ENCODE data around the gene BACH1.
"Not testable (repeated sequence)": the region's sequence is repeated elsewhere in the genome, so short reads cannot be mapped to it uniquely, and the experiment has no call there.

The BACH1 gene

DNA sequence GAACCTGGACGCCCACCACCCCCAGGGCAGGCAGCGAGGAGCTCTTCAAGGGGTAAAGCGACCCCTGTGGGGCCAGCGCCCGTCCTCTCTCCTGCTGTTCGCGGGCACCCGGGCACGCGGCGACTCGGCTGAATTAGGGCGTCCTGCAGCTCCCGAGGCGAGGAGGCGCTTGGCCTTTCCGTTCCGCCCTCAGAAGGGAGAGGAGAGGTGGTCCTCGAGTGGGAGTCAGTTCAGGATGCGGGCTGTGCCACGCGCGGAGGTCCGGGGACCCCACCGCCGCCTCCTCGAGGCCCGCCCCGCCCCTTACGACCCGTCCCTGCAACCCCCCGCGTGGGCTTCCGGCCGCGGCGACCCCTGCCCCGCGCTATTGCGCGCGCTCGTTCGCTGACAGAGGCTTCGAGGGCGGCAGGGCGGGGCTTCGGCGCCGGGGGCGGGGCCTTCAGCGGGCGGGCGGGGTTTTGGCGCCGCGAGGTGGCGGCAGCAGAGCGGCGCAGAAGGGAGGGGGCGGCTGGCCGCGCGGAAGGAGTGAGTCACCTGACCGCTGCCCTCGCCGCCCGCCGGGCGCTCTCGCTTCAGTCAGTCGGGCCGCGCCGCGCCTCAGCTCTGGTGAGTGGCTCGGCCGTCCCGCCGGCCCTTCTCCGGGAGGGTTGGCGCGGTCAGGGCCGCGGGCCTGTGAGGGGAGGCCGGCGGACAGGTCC, at the start of gene BACH1:
TSS of gene BACH1 (plus strand) at position 575 of the 698 bp plus-strand sequence. CDS start 22,359 bp downstream, outside the sequence.
- DNase-seq: peak; percentile 91

DNA sequence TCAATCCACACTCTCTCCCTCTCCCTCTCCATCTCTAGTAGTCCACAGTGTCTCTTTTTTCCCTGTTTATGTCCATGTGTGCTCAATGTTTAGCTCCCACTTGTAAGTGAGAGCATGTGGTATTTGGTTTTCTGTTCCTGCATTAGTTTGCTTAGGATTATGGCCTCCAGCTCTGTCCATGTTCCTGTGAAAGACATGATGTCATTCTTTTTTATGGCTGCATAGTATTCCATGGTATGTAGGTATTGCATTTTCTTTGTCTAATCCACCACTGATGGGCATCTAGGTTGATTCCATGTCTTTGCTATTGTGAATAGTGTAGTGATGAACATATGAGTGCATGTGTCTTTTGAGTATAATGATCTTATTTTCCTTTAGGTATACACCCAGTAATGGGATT, 49.4 kb upstream of the BACH1 start:
- not testable (repeated sequence) for DNase-seq

DNA sequence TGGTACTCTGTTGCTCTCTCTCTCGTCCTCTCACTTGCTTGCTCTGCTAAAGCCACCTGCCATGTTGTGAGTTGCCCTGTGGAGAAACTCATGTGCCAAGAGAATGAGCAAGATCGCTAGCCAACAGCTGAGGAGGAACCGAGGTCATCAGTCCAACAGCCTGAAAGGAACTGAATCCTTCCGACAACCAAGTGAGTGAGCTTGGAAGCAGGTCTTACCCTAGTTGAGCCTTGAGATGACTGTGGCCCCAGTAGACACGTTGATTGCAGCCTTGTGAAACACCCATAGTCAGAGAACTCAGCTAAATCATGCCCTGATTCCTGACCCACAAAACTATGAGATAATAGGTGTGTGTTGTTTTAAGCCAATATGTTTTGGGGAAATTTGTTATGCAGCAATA, 48.1 kb upstream of the BACH1 start:
- DNase-seq: no peak

- not testable (repeated sequence) for DNase-seq
Measured at GRCh38 chr21:29253861-29254260, 44.9 kb upstream of the BACH1 start.

DNA sequence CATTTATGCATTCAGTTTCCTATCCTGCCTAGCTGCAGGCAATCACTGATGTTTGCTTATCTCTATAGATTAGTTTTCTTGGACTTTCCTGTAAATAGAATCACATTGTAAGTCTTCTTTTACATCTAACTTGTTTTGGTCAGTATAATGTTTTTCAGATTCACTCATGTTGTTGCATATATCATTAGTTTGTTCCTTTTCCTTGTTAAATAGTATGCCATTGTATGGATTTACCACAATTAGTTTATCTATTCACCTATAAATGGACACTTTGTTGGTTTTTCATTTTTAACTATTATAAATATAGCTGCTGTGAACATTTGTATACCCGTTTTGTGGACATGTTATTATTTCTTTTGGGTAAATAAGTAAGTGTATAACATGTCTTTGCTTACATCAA, 44.2 kb upstream of the BACH1 start:
- DNase-seq: no peak

- DNase-seq: no peak
Measured at GRCh38 chr21:29256126-29256910, 42.4 kb upstream of the BACH1 start.

GRCh38 chr21:29257701-29258100, 41.0 kb upstream of the BACH1 start:
- DNase-seq: no peak

DNA sequence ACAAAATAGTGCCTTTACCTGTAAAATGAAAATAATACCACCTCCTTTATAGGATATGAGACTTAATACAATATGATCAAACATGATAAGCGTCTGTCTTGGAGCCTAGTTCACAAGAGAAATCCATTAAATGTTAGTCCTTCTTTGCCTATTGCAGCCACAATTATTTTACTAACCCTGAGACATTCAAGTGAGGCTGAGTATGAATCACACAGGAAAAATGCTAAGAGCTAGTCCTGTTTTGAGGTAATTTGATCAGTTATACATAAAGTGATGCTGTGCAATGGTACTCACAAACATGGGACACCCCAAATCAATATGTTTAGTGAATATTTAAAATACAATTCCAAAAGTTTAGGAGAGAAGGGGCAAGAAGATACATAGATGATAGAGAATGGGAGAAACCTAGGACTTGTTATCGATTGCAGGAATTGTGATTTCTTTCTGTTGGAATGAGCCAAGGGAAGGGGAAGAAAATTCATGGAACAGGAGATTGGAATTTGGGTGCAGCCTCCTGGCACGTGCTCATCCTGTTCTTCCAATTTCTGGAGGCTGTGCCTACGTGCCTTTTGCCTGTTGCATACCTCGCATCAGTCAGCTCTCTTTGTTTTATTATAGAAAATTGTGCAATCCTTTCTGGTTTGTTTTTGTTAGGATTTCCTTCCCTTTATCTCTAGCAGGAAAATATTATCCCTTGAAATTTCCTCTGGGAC, 39.9 kb upstream of the BACH1 start:
- no peak for DNase-seq

DNA sequence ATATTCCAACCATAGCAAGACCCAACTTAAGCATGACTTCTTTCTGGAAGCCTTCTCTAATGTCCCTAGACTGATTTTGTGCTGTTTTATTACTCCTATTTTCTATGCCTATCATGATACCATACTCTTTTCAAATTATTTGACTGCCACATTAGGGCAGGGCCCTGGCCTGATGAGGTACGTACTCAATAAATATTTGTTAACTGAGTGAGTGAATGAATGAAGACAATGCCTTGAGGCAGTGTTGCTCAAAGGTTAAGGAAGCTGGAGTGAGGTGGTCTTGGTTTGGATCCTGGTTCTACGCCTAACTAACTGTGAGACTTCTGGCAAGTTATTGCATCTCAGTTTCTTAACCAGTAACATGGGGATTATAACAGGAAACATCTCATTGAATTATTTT, 38.3 kb upstream of the BACH1 start:
- no peak for DNase-seq

DNA sequence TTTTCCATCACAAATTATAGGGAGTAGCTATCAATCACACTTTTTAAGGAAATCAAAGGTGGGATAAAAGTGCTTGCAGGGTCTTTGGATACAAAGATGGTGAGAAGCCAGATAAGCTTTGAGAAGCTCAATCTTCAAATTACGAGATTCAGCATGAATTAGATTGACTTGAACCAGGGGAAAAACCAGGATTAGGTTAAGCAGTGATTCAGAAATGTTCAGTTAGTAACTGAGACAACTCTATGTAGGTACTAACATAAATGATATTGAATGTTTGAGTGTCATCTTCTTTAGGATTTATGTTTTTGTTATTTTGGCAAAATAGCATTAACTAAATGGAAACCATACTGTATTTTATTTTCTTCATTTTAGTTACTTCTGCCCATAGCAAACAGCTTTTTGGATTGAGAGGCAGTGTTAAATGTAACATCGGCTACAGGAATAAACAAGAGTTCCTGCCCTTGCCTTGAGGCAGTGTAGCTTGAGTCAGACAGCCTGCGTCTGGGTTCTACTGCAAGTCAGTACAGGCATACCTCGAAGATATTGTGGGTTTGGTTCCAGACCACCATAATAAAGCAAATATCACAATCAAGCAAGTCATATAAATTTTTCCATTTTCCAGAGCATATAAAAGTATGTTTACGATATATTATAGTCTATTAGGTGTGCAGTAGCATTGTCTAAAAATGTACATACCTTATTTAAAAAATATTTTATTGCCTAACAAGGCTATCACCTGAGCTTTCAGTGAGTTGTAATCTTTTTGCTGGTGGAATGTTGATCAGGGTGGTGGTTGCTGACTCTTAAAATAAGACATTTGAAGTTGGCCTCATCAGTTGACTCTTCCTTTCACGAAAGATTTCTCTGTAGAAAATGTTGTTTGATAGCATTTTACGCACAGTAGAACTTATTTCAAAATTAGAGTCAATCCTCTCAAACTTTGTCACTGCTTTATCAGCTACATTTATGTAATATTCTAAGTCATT, 36.9 kb upstream of the BACH1 start:
- no peak for DNase-seq

DNA sequence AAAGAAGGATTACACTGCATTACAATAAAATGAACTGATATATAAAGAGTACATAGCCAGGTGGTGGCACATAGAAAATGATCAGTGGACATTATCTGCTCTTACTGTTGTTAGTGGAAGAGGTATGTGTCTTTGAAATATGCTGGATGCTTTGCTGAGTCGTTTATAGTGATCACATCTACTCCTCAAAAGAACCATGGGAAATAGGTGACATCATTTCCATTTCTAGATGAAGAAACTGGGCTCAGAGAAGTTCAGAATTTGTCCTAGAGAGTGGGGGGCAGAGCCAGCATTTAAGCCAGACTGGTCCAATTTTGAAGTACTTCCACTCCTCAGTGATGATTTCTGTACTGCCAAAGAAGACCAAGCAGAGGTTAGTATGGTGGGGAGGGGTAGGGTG, 34.0 kb upstream of the BACH1 start:
- DNase-seq: no peak

DNA sequence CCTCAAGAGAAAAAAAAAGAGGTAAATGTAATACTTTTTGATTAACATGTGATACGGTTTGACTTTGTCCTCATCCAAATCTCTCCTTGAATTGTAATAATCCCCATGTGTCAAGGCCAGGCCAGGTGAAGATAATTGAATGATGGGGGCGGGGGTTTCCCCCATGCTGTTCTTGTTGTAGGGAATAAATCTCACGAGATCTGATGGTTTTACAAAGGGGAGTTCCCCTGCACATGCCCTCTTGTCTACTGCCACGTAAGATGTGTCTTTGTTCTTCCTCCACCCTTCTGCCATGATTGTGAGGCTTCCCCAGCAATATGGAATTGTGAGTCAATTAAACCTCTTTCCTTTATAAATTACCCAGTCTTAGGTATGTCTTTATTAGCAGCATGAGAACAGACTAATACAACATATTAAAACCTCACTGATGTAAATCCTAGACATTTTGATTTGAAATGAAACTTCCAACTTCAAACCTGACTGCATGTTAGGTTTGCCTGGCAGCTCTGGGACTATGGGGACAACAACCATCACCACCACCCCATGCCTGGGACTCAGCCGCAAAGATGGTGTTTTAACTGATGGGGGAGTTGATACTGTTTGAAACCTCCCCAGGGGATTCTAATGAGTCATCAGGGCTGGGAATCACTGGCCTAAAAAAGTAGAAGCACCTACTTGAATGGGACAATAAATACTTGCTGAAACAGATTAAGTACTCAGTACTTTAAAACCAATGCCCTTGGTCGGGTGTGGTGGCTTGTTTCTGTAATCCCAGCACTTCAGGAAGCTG, 32.8 kb upstream of the BACH1 start:
- DNase-seq: peak; percentile 59

GRCh38 chr21:29267666-29268065, 31.1 kb upstream of the BACH1 start:
- no peak for DNase-seq

DNA sequence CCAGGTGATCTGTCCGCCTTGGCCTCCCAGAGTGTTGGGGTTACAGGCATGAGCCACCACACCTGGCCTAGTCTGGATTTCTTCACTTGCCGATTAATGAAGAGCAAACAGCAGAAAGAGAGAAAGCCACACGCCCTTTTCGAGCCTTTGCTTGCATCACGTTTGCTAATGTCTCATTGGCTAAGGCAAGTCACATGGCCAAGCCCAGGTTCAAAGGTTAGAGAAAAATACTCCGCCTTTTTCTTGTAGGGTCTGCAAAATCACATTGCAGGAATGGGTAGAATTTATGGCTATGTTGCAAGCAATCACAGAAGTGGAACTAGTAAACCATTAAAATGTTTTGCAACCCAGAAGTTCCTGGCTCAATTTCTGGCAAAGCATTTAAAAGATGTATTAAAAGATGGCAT, 26.8 kb upstream of the BACH1 start:
- no peak for DNase-seq

DNA sequence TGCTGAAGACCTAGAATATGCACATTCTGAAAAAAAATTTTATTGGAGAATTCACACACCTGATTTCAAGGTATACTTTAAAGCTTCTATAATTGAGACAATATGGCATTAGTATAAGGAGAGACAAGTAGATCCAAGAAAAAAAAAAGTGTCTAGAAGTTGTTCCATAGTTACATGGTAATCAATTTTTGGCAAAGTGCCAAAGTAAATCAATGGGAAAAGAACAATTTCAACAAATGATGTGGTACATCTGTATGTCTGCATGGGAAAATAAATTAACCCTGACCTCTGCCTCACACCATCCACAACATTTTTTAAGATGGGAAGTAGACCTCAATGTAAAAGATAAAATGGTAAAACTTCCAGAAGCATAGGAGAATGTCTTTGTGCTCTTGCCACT, 21.3 kb upstream of the BACH1 start:
- no peak for DNase-seq

GRCh38 chr21:29279558-29279957, 19.2 kb upstream of the BACH1 start:
- no peak for DNase-seq

GRCh38 chr21:29281801-29282200, 16.9 kb upstream of the BACH1 start:
- DNase-seq: not testable (repeated sequence)

GRCh38 chr21:29287383-29287782, 11.3 kb upstream of the BACH1 start:
- no peak for DNase-seq

GRCh38 chr21:29288239-29288638, 10.5 kb upstream of the BACH1 start:
- DNase-seq: no peak

GRCh38 chr21:29289317-29289716, 9.4 kb upstream of the BACH1 start:
- no peak for DNase-seq

- no peak for DNase-seq
Measured at GRCh38 chr21:29290240-29290639, 8.5 kb upstream of the BACH1 start.

- DNase-seq: no peak
Measured at GRCh38 chr21:29293495-29293894, 5.2 kb upstream of the BACH1 start.

Measured in activated CD4-positive, alpha-beta T cell treated with anti-CD3 and anti-CD28 coated beads for 48 hours (primary cell).